Astrocyte (in vitro differentiated cells and primary cell): ENCODE measurements around the gene CD247.

Experiments used
- EZH2 ChIP-seq: IDR thresholded peaks from 2 replicates; pipeline ENCODE4 v1.6.1; 2012; ENCODE audit warnings: mild to moderate bottlenecking, low read length, inconsistent platforms; ENCODE audit not compliant: insufficient read depth
- TF ChIP-seq, protein P1 (sequence below): IDR thresholded peaks from 2 replicates; pipeline ENCODE4 v1.5.1; 2011; ENCODE audit warnings: low read depth, mild to moderate bottlenecking, inconsistent platforms, low read length, moderate library complexity; ENCODE audit not compliant: insufficient read depth

- TF ChIP-seq, protein P1, sequence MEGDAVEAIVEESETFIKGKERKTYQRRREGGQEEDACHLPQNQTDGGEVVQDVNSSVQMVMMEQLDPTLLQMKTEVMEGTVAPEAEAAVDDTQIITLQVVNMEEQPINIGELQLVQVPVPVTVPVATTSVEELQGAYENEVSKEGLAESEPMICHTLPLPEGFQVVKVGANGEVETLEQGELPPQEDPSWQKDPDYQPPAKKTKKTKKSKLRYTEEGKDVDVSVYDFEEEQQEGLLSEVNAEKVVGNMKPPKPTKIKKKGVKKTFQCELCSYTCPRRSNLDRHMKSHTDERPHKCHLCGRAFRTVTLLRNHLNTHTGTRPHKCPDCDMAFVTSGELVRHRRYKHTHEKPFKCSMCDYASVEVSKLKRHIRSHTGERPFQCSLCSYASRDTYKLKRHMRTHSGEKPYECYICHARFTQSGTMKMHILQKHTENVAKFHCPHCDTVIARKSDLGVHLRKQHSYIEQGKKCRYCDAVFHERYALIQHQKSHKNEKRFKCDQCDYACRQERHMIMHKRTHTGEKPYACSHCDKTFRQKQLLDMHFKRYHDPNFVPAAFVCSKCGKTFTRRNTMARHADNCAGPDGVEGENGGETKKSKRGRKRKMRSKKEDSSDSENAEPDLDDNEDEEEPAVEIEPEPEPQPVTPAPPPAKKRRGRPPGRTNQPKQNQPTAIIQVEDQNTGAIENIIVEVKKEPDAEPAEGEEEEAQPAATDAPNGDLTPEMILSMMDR, result no peak
- TF ChIP-seq EZH2, result no peak
Measured at GRCh38 chr1:167388976-167389375, 129.4 kb downstream of the CD247 start.
